ENCODE results near the gene PGM2. TPM values are rescaled to one million over a fixed set of nuclear protein-coding genes. Genes with fewer than 3 reads are reported as not detected.
A peak's percentile ranks its signal among the peaks of the same experiment; 100 is the strongest.

The PGM2 gene
- total and polyA plus RNA-seq, 10 of the 15 experiments (the other 5 are each of a cell fraction or from before 2014, with no cell fraction given): 11.9 to 41.7 (median 37.1) TPM

DNA sequence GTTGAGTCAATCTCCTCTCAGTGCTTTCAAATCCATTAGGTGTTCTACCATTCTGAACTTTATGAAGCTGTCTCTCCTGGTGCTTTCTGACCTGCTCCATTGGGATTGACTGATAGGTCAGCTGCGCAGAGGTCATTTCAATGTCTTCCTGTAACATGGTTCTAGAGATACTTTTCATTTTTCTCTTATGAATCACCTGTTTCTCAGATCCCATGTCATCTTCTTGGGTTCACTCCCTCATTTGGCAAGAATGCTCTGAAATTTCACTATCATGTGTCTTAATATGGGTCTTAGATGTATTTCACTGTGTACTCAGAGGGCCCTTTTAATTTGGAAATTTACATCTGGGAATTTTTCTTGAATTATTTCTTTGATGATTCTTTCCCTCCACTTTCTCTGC, 13.8 kb upstream of the PGM2 start (continued):
- TF ChIP-seq ZNF592 (IDR thresholded peaks at IDR 0.05): no peak
- no peak for TF ChIP-seq ZZZ3 (IDR thresholded peaks at IDR 0.05; ENCODE audit: control insufficient read depth, insufficient read length, low read depth)

DNA sequence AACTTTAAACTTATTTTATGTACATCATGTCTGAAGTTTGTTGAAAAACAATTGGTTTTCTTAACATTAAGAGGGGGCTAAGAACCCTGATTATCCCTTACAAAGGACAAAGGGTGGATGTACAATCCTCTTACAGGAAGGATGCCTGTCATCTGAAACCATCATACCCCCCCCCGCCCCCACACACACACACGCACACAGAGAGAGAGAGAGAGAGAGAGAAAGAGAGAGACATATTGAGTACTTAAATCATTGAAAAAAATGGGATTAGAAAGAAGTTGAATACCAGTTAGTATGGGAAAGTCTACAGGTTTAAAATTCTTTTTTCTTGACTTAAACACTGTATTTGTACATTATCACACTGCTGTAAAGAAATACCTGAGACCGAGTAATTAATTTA, 10.9 kb upstream of the PGM2 start:
- no peaks in the 10 kb centered on the region for H3K79me2 ChIP-seq (ENCODE audit: control insufficient read depth, insufficient read depth, low read length)
- peak overlapping the region; percentile 15; the same call in 1 of the 2 replicates for H2AFZ ChIP-seq (ENCODE audit: control insufficient read depth, low read depth, low read length)
- DNase-seq (ENCODE audit: low read depth, low spot score) (no peak), FAIRE-seq (no peak), ATAC-seq (no peak)
- no peaks in the 10 kb centered on the region for H3K9me3 ChIP-seq (replicated peaks; ENCODE audit: control insufficient read depth, insufficient read depth, low read length)
- intact Hi-C loops (cut with micrococcal nuclease; ENCODE audit: unreplicated experiment): no loop called here
- no peaks in the 10 kb centered on the region for H3K4me1 ChIP-seq (ENCODE audit: control insufficient read depth, insufficient read depth, low read length)
- TF ChIP-seq SMARCA5 (IDR thresholded peaks at IDR 0.05): no peak
- no peak for TF ChIP-seq NRF1 (conservative IDR thresholded peaks at IDR 0.05; ENCODE audit: low read depth, low read length)
- TF ChIP-seq SUZ12 (IDR thresholded peaks at IDR 0.05; ENCODE audit: unreplicated experiment): no peak
- no peak for TF ChIP-seq HCFC1 (IDR thresholded peaks at IDR 0.05; ENCODE audit: low read length)
- no peak for TF ChIP-seq IRF5 (IDR thresholded peaks at IDR 0.05; ENCODE audit: borderline replicate concordance)
- TF ChIP-seq PAX8 (IDR thresholded peaks at IDR 0.05): no peak
- no peak for TF ChIP-seq JUNB (IDR thresholded peaks at IDR 0.05)
- no peak for TF ChIP-seq MTA3 (IDR thresholded peaks at IDR 0.05; ENCODE audit: borderline replicate concordance, low read length)
- TF ChIP-seq SIN3A (IDR thresholded peaks at IDR 0.05; ENCODE audit: low read depth, low read length): no peak
- no peaks in the 10 kb centered on the region for H3K36me3 ChIP-seq (ENCODE audit: control insufficient read depth in 2 of 2, insufficient read depth in 2 of 2, low read length in 1 of 2)
- H3K27me3 ChIP-seq (replicated peaks in 1 of 2; ENCODE audit: control insufficient read depth in 2 of 2, insufficient read depth in 2 of 2, low read length in 1 of 2): no peaks in the 10 kb centered on the region
- H3K4me2 ChIP-seq (ENCODE audit: control insufficient read depth, insufficient read depth): no peak overlapping the region
- no peak overlapping the region for H3K27ac ChIP-seq (ENCODE audit: control insufficient read depth, insufficient read depth)
- RAD21 ChIA-PET (ENCODE audit: unreplicated experiment): no interaction called here
- CTCF ChIA-PET: no interaction called here
- H4K20me1 ChIP-seq (ENCODE audit: control insufficient read depth, insufficient read depth): no peaks in the 10 kb centered on the region
- in situ Hi-C loops (cut with MboI): no loop called here
- WGBS (ENCODE audit: insufficient coverage, insufficient replicate concordance, low lambda C conversion rate, missing lambda C conversion rate): 44% methylated on average over 3 of the region's 3 CpGs
- BruUV-seq (replicated peaks): no TSS peak
- H3K9ac ChIP-seq (ENCODE audit: control insufficient read depth, insufficient read depth, low read length): no peak overlapping the region
- POLR2A ChIA-PET: no interaction called here
- no peak overlapping the region for H3K4me3 ChIP-seq
- SMC1A ChIA-PET (ENCODE audit: uncharacterized antibody, unreplicated experiment): interaction anchor here (1.0 kb wide), 1 partner anchor 12 kb away, joined by 3 read pairs; no protein-coding TSS in a partner anchor
